HepG2 (cell line): ENCODE results near the gene PPP1R7. TPM values are rescaled to one million over a fixed set of nuclear protein-coding genes. Genes with fewer than 3 reads are reported as not detected.
A peak's percentile ranks its signal among the peaks of the same experiment; 100 is the strongest.

Source experiments
- ATAC-seq: fragments of 200-7000 bp; cut with Tn5 transposase; 3 replicates; pipeline ENCODE4 v1.9.1; 2020; ENCODE audit warnings: mild to moderate bottlenecking, moderate library complexity
- BruUV-seq: library from RNA; stranded (reverse); fragments of 400-500 nt; replicated peaks from 2 replicates; lab custom pipeline; 2021; lab: Mats Ljungman, UMichigan
- CTCF ChIA-PET: fragments of 300-600 bp; formaldehyde crosslinking; extraction: SDS; loops from one replicate; lab custom pipeline; 2021; ENCODE audit warnings: low total read pairs, inconsistent platforms, low intra/inter-chr PET ratio; lab: Yijun Ruan, JAX
- POLR2A ChIA-PET: fragments of 350-600 bp; sonication (Branson Sonifier 250); formaldehyde crosslinking; loops from one replicate; lab custom pipeline; 2020; ENCODE audit warnings: antibody characterized with exemption, inconsistent platforms; lab: Yijun Ruan, JAX
- DNase-seq: peaks from one replicate; pipeline ENCODE4 v3.0.0-alpha.2; 2015; ENCODE audit warnings: low spot score
- FAIRE-seq: peaks from 3 replicates; lab custom pipeline; 2011; peaks lifted over from hg19 to GRCh38; lab: Jason Lieb, UNC
- H2AFZ ChIP-seq: one replicate; pipeline ENCODE4 v1.6.1; 2011; ENCODE audit warnings: low read length, inconsistent platforms
- H3K27ac ChIP-seq: fragments of 300-600 bp; 3 replicates; pipeline ENCODE4 v1.8.0; 2011; ENCODE audit warnings: mixed run types, mild to moderate bottlenecking, mixed read lengths, low read length, inconsistent platforms; ENCODE audit not compliant: insufficient read depth; ENCODE audit errors: extremely low read length
- H3K27me3 ChIP-seq, 2 experiments: fragments of 200-600 bp in 1 of 2; 2 replicates in 1 of 2; 3 replicates in 1 of 2; pipeline versions ENCODE4 v1.6.0 to v1.8.0; 2011; ENCODE audit warnings: low read length in 2 of 2, mild to moderate bottlenecking in 2 of 2, moderate library complexity in 2 of 2, inconsistent platforms in 1 of 2; ENCODE audit not compliant: insufficient read depth in 2 of 2, control insufficient read depth in 1 of 2
- H3K36me3 ChIP-seq, 2 experiments: fragments of 200-600 bp in 1 of 2; replicated peaks in 1 of 2; 2 replicates in 1 of 2; 3 replicates in 1 of 2; pipeline versions ENCODE4 v1.5.1 to v1.8.0; 2011; ENCODE audit warnings: low read length in 2 of 2, inconsistent platforms in 1 of 2; ENCODE audit not compliant: insufficient read depth in 2 of 2, control insufficient read depth in 1 of 2
- H3K4me1 ChIP-seq: 2 replicates; pipeline ENCODE4 v1.5.1; 2012; ENCODE audit warnings: low read length, inconsistent platforms; ENCODE audit not compliant: insufficient read depth
- H3K4me2 ChIP-seq: 2 replicates; pipeline ENCODE4 v1.6.0; 2011; ENCODE audit warnings: low read depth, low read length, inconsistent platforms
- H3K4me3 ChIP-seq, 3 experiments: fragments of 200-600 bp in 1 of 3; sonication (generic), shearing (Covaris generic) in 1 of 3; replicated peaks in 1 of 3; 2 replicates each; pipeline ENCODE4 v1.5.1; 2011 to 2016; ENCODE audit warnings: low read length in 3 of 3, inconsistent platforms in 2 of 3, low read depth in 2 of 3, mild to moderate bottlenecking in 2 of 3, control low read depth in 1 of 3, mixed read lengths in 1 of 3; ENCODE audit not compliant: insufficient read depth in 1 of 3
- H3K79me2 ChIP-seq: one replicate; pipeline ENCODE4 v1.6.1; 2011; ENCODE audit warnings: low read length, inconsistent platforms; ENCODE audit not compliant: insufficient read depth
- H3K9ac ChIP-seq: 2 replicates; pipeline ENCODE4 v1.6.0; 2011; ENCODE audit warnings: mild to moderate bottlenecking, low read depth, low read length, inconsistent platforms; ENCODE audit not compliant: insufficient read depth
- H3K9me3 ChIP-seq: 2 replicates; pipeline ENCODE4 v1.5.1; 2012; ENCODE audit warnings: mild to moderate bottlenecking, low read length
- H4K20me1 ChIP-seq: 2 replicates; pipeline ENCODE4 v1.6.0; 2011; ENCODE audit warnings: inconsistent platforms, mild to moderate bottlenecking, low read length, moderate library complexity; ENCODE audit not compliant: insufficient read depth
- AGO1 ChIP-seq: fragments of 200-400 bp; formaldehyde crosslinking; IDR thresholded peaks from 2 replicates; pipeline ENCODE4 v1.6.1; 2017; ENCODE audit warnings: mild to moderate bottlenecking, low read depth, low read length, moderate library complexity; ENCODE audit not compliant: poor library complexity, severe bottlenecking
- HNRNPLL ChIP-seq: fragments of 200-400 bp; formaldehyde crosslinking; IDR thresholded peaks from 2 replicates; pipeline ENCODE4 v1.6.1; 2017; ENCODE audit warnings: mild to moderate bottlenecking, low read depth, low read length; ENCODE audit not compliant: poor library complexity, severe bottlenecking
- RBM22 ChIP-seq: fragments of 200-400 bp; formaldehyde crosslinking; optimal IDR thresholded peaks from 2 replicates; pipeline ENCODE3; 2017; ENCODE audit warnings: mild to moderate bottlenecking, low read length, moderate library complexity
- THYN1 ChIP-seq: sonication (generic); formaldehyde crosslinking; IDR thresholded peaks from 2 replicates; pipeline ENCODE4 v1.8.1; 2023; ENCODE audit warnings: low read depth, mild to moderate bottlenecking, moderate library complexity, missing genetic modification reagents, borderline replicate concordance
- ZBTB38 ChIP-seq: sonication (generic); formaldehyde crosslinking; IDR thresholded peaks from 2 replicates; pipeline ENCODE4 v1.5.1; 2020; ENCODE audit warnings: mild to moderate bottlenecking, missing genetic modification reagents
- ZMYM2 ChIP-seq: sonication (generic); formaldehyde crosslinking; IDR thresholded peaks from 2 replicates; pipeline ENCODE4 v1.8.0; 2022; ENCODE audit warnings: mild to moderate bottlenecking, missing genetic modification reagents
- ZNF3 ChIP-seq: IDR thresholded peaks from 2 replicates; pipeline ENCODE4 v1.7.0; 2017; ENCODE audit warnings: inconsistent platforms
- ZNF496 ChIP-seq: sonication (generic); formaldehyde crosslinking; IDR thresholded peaks from 2 replicates; pipeline ENCODE4 v1.8.1; 2023; ENCODE audit warnings: mild to moderate bottlenecking, moderate library complexity, missing genetic modification reagents; ENCODE audit not compliant: insufficient replicate concordance
- WGBS: methylation state at CpG from one replicate; pipeline ENCODE4 v1.1.6; 2017; ENCODE audit warnings: low lambda C conversion rate; 5-methylcytosine and 5-hydroxymethylcytosine counted together
- in situ Hi-C: cut with HindIII; loops from 2 replicates; pipeline ENCODE4 v1.10.0; 2017; ENCODE audit warnings: low pct_unique_long_range_greater_than_20kb; ENCODE audit not compliant: extremely low pct_ligation_motif_present
- intact Hi-C: fragments of 100-400 bp; cut with micrococcal nuclease; formaldehyde crosslinking; loops from one replicate; pipeline ENCODE4 v1.10.0; 2022; ENCODE audit not compliant: unreplicated experiment
- polyA plus RNA-seq, 8 experiments: library from polyadenylated mRNA; depleted of rRNA in 3 of 8; stranded (reverse) in 7 of 8; unstranded in 1 of 8; fragments of >200 nt; fragmentation: Illumina TruSeq in 4 of 8; extraction: Trizol in 4 of 8; gene quantifications; 2 replicates each; pipeline versions ENCODE4 v1.2.1 to v1.2.3, GENCODE V29; 2011 to 2016; ENCODE audit warnings: low read depth in 4 of 8, missing spikeins in 1 of 8, mixed read lengths in 1 of 8; ENCODE audit not compliant: insufficient read depth in 1 of 8
- total RNA-seq, 5 experiments: library from RNA; depleted of rRNA; stranded (reverse); fragments of >200 nt; fragmentation: Illumina TruSeq; extraction: Trizol; gene quantifications; 2 replicates each; pipeline ENCODE4 v1.2.3, GENCODE V29; 2016; ENCODE audit warnings: low read depth in 1 of 5
- TF ChIP-seq, protein P1 (sequence below): sonication (generic); formaldehyde crosslinking; IDR thresholded peaks from 2 replicates; pipeline ENCODE4 v1.4.0; 2020; ENCODE audit warnings: missing genetic modification reagents, mild to moderate bottlenecking, borderline replicate concordance

Gene PPP1R7
- total and polyA plus RNA-seq, 2 of the 13 experiments (the other 11 are each of a cell fraction or from before 2014, with no cell fraction given): 33.3 to 67.9 TPM

- Histone ChIP-seq H3K27ac (no peak overlapping the region), H3K9ac (no peak overlapping the region), H3K36me3 (peaks cover 29 to 56% of the 10 kb centered on the region in 2 experiments), H3K9me3 (no peaks in the 10 kb centered on the region), H3K4me1 (peaks cover 56% of the 10 kb centered on the region), H3K27me3 (no peaks in the 10 kb centered on the region), H2AFZ (no peak overlapping the region), H3K4me2 (no peak overlapping the region), H4K20me1 (peaks cover 28% of the 10 kb centered on the region; the same call in 1 of the 2 replicates), H3K79me2 (peaks cover 25% of the 10 kb centered on the region), H3K4me3 (no peak overlapping the region)
- intact Hi-C loops: loop anchor here (10.0 kb wide), 1 partner anchor 371 kb away; no protein-coding TSS in a partner anchor
- peak; percentile 14 for TF ChIP-seq AGO1
- peak; percentile 9 for TF ChIP-seq HNRNPLL
- peak; percentile 88 for TF ChIP-seq RBM22
- TF ChIP-seq THYN1 (CRISPR knock-in tag): no peak
- no peak for TF ChIP-seq ZNF496
- TF ChIP-seq ZMYM2 (CRISPR knock-in tag): no peak
- peak; percentile 58 for TF ChIP-seq ZBTB38 (CRISPR knock-in tag)
- TF ChIP-seq, protein P1, sequence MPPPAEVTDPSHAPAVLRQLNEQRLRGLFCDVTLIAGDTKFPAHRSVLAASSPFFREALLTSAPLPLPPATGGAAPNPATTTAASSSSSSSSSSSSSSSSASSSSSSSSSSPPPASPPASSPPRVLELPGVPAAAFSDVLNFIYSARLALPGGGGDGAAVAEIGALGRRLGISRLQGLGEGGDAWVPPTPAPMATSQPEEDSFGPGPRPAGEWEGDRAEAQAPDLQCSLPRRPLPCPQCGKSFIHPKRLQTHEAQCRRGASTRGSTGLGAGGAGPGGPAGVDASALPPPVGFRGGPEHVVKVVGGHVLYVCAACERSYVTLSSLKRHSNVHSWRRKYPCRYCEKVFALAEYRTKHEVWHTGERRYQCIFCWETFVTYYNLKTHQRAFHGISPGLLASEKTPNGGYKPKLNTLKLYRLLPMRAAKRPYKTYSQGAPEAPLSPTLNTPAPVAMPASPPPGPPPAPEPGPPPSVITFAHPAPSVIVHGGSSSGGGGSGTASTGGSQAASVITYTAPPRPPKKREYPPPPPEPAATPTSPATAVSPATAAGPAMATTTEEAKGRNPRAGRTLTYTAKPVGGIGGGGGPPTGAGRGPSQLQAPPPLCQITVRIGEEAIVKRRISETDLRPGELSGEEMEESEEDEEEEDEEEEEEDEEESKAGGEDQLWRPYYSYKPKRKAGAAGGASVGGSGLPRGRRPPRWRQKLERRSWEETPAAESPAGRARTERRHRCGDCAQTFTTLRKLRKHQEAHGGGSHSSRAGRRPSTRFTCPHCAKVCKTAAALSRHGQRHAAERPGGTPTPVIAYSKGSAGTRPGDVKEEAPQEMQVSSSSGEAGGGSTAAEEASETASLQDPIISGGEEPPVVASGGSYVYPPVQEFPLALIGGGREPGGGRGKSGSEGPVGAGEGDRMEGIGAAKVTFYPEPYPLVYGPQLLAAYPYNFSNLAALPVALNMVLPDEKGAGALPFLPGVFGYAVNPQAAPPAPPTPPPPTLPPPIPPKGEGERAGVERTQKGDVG (CRISPR knock-in tag): 0 out of 2 replicates have a peak, but pooled peaks have one; percentile 37
- no peak for TF ChIP-seq ZNF3
- CTCF ChIA-PET: no interaction called here
- ATAC-seq (no peak), FAIRE-seq (no peak), DNase-seq (no peak)
- in situ Hi-C loops: no loop called here
- POLR2A ChIA-PET: interaction anchor here (4.3 kb wide), 1 partner anchor 89 kb away, joined by 21 read pairs; the partner anchor contains the start of genes HDLBP and SEPTIN2
- BruUV-seq: no TSS peak
- WGBS: 96% methylated on average over 16 of the region's 16 CpGs
Observed at GRCh38 chr2:241225983-241226382, 75.7 kb downstream of the PPP1R7 start.
